ENCODE measurements around the gene HOXD10. TPM values are rescaled to one million over a fixed set of nuclear protein-coding genes. Genes with fewer than 3 reads are reported as not detected.

HOXD10 gene
- total RNA-seq, 1 donor from 2014 or later = 1.3 TPM

- no peak for DNase-seq (ENCODE audit: extremely low read depth, low read depth, low spot score)
Observed at GRCh38 chr2:176160986-176161824, 44.6 kb downstream of the HOXD10 start.

- DNase-seq (ENCODE audit: extremely low read depth, low read depth, low spot score) = no peak
Observed at GRCh38 chr2:176161825-176162626, 45.4 kb downstream of the HOXD10 start.

- DNase-seq (ENCODE audit: extremely low read depth, low read depth, low spot score) = no peak
Observed at GRCh38 chr2:176162911-176163671, 46.5 kb downstream of the HOXD10 start.

- no peak for DNase-seq (ENCODE audit: extremely low read depth, low read depth, low spot score)
Observed at GRCh38 chr2:176163672-176164056, 47.1 kb downstream of the HOXD10 start.

GRCh38 chr2:176164201-176164600 lies 47.6 kb downstream of the HOXD10 start:
- no peak for DNase-seq (ENCODE audit: extremely low read depth, low read depth, low spot score)

GRCh38 chr2:176164611-176165369 lies 48.2 kb downstream of the HOXD10 start:
- no peak for DNase-seq (ENCODE audit: extremely low read depth, low read depth, low spot score)

- no peak for DNase-seq (ENCODE audit: extremely low read depth, low read depth, low spot score)
Observed at GRCh38 chr2:176165370-176166050, 48.9 kb downstream of the HOXD10 start.

- no peak for DNase-seq (ENCODE audit: extremely low read depth, low read depth, low spot score)
Observed at GRCh38 chr2:176166272-176166671, 49.7 kb downstream of the HOXD10 start.

GRCh38 chr2:176167398-176167797 lies 50.8 kb downstream of the HOXD10 start:
- DNase-seq (ENCODE audit: extremely low read depth, low read depth, low spot score) = no peak

GRCh38 chr2:176169181-176169580 lies 52.6 kb downstream of the HOXD10 start:
- DNase-seq (ENCODE audit: extremely low read depth, low read depth, low spot score) = no peak

Other genes with a start within 250 kb of the HOXD10 start
- 6.8 and 8.4 TPM in 2 replicates for gene LNPK, start 114.5 kb upstream of the HOXD10 start, total RNA-seq
- gene EVX2, start 32.8 kb upstream of the HOXD10 start, total RNA-seq = not detected in 2 replicates
- not detected in 2 replicates for gene HOXD13, start 24.1 kb upstream of the HOXD10 start, total RNA-seq
- gene HOXD12, start 17.0 kb upstream of the HOXD10 start, total RNA-seq = not detected in 2 replicates
- gene HOXD11, start 9.5 kb upstream of the HOXD10 start, total RNA-seq = 2.2 and 2.5 TPM in 2 replicates
- gene HOXD9, start 5.9 kb downstream of the HOXD10 start, total RNA-seq = 4.7 and 7.6 TPM in 2 replicates
- gene HOXD8, start 12.9 kb downstream of the HOXD10 start, total RNA-seq = 14.2 and 18.9 TPM in 2 replicates
- 5.5 and 12.4 TPM in 2 replicates for gene HOXD4, start 34.8 kb downstream of the HOXD10 start, total RNA-seq
- gene HOXD3, start 40.5 kb downstream of the HOXD10 start, total RNA-seq = 5.3 and 7.2 TPM in 2 replicates
- gene HOXD1, start 71.9 kb downstream of the HOXD10 start, total RNA-seq = 19.0 and 38.6 TPM in 2 replicates
- 46.3 and 48.2 TPM in 2 replicates for gene MTX2, start 152.7 kb downstream of the HOXD10 start, total RNA-seq